GM21737 (cell line): ENCODE measurements around the gene PRCD.

Source experiments
- ATAC-seq: cut with Tn5 transposase; IDR thresholded peaks from one replicate; pipeline ENCODE4 v1.9.1; 2021; ENCODE audit warnings: mild to moderate bottlenecking, moderate library complexity; ENCODE audit not compliant: unreplicated experiment

The PRCD gene, protein sequence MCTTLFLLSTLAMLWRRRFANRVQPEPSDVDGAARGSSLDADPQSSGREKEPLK

DNA sequence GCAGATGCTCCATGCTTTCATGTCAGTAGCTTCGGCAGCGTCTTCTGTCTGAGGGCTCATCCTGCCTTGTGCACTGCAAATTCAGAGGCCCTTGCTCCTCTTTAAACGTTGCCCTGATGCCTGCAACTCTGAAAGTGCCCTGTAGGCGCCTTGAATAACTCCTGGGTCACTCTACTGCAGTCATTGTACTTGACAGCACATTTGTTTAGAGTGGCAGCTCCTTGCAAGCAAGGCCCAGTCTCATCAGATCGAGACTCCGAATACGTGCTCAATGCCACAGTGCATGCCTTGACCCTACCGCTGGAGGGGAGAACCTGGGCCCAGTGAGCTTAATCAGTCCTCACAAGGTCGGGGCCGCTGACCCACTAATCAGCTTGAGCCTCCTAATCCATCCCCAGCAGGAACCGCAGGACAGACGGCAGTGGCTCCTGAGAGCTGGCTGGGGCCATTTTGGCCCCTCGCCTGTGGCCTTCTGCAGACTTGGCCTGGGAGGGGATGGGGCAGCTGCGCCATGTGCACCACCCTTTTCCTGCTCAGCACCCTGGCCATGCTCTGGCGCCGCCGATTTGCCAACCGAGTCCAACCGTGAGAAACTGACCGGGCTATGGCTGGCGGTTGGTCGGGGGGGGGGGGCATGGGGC is at the start of gene PRCD:
Gene PRCD, plus strand, starts transcription at position 414 of the 641 bp plus-strand sequence. Its CDS starts 98 bp downstream, at position 512.
- no peak for ATAC-seq

DNA sequence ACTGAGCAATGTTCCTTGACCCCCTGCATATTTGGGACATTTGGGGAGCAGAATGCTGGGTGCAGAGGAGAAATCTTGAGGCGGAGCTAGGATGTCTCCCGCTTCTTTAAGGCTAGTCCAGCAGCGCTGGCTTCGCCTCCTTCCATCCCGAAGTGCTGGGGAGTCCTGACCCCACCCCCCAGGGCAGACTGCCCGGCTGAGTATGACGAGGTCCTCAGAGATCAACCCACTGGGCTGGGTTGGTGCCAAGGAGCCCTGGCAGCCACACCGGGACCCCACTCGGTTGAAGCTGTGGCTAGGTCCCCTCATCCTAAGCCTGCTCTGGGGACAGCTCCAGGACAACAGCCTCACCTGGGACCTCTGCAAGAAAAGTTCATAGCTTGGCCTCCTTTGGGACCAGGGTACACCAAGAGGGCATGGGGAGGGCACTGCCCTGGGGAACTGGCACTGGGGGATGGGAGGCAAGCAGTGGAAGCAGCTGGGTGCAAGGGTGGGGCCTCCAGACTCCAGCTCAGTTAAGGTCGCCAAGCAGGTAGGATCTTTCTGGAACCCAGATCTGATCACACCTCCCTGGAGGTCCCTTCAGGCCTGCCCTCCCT is 49.6 kb upstream of the PRCD start:
- no peak for ATAC-seq

DNA sequence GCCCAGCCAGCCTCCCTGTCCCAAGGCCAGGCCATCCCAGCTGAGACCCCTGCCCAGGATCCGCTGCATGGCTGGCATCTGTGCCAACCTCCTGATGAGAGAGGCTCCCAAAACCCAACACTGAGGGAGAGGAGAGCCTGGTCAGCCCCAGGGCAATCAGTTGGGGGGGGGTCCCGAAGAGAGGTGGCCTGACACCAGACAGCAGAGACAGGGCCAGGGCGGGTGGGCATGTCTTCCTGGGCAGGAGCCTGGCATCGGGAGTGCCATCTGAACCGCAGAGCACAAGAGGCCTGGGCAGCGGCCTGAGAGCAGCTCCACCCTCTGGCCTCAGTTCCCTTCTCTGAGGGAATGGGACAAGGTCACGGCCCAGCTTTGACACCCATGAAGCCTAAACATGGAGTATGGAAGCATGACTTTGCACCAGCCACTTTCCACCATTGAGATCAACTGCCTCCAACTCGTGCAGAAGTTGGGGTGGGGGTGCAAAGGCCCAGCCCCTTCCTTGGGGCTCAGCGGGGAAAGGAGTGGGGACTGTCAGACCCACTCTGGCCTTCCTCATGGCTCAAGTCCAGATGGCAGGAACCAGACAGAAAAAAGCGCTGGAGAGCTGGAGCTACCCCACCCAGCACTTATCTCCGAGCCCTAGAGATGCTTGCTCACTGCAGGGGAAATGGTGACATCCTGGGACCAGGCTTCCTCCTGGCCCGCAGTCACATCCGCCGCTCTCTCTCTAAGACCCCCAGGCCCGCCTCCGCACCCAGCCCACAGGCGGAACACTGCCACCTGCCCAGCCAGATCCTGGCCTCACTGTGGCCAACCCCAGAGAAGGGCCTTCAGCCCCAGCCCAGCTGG is 48.3 kb upstream of the PRCD start:
- peak; percentile 4 for ATAC-seq

DNA sequence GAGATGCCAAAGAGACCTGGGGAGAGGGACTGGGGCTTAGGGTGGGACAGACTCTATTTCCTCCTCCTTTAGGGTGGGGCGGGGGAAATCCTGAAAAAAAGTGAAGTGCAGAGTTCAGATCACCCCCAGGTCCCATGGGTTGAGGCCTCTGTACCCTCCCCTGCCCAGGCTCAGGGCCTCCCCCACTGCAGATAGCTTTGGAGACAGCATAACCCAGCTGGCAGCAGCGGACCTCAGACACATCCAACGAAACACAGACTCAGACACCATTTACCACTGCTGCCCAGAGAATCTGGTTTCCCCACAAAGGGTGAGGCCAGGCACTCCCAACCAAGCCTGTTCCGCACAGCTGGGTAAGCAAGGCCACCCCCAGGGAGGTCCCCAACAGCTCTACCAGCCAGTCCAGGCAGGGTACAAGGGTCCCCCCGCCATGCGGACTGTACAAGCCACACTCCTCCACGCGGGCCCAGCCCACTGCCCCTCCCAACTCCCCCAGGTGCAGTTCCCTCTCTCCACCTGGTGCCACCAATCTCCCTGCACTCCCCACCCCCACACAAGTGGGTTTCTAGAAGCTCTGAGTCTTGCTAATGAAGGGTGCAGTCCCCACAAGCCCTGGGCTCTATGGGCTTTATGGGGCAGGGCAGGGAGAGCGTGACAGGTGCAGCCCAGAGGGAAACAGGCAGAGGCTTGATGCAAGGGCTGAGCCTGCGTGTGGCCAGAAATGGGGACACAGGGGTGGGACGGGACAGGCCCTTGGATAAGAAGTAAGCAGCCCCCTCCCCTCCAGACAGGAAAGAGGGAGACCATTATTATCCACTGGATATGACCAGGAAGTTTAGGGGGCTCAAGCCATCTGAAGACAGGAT is 47.5 kb upstream of the PRCD start:
- ATAC-seq, result peak; percentile 34

DNA sequence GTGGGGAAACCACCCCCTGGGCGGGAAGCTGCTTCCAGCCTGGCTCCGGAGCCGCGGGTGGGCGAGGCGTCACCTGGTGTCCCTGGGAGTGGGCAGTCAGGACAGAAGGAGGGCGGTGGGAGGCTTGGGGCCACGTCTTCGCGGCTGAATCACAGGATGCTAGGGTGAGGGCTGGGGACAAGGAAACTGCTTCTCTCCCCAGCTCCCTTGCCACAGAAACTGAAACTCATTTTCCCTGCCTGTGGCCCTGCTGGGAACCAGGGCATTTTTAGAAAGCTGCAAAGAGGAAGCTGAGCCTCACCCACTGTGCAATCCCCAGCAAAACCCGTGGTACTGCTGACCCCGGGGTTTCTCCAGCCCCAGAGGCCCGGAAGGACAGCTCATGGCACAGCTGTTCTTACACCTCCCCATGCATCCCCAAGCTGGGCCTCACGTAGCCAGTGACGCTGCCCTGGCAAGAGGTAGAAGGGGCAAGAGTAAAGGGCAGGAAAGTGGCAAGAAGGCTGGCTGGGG is 46.8 kb upstream of the PRCD start:
- ATAC-seq, result peak; percentile 36

DNA sequence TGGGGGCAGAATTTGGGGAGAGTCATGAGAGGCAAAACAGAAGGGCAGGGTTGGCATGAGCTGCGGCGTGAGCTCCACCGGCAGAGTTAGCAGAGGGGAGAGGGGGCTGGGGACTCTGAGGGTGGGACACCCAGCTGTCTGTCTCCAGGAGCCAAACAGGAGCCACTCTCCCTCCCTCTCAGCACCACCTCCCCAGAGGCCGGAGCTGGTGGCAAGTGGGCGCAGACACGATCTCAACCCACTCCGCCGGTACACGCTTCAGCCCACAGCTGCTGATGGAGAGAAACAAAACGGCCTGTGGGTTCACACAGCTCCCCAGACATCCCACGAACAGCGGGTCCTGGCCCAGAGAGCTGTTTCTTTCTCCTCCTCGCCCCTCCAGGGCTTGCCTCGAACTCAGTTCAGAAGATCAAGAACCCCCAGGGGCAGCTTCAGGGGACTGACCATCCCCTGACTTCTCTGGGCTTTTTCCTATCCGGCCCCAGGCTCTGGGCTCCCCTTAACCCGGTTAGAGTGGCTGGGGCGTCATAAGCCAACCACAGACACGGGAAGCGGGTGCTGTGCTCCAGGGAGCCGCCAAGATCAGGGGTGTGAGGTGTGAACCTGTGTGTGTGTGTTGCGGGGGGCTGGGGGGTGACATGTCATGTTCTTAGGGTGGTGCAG is 46.2 kb upstream of the PRCD start:
- no peak for ATAC-seq

DNA sequence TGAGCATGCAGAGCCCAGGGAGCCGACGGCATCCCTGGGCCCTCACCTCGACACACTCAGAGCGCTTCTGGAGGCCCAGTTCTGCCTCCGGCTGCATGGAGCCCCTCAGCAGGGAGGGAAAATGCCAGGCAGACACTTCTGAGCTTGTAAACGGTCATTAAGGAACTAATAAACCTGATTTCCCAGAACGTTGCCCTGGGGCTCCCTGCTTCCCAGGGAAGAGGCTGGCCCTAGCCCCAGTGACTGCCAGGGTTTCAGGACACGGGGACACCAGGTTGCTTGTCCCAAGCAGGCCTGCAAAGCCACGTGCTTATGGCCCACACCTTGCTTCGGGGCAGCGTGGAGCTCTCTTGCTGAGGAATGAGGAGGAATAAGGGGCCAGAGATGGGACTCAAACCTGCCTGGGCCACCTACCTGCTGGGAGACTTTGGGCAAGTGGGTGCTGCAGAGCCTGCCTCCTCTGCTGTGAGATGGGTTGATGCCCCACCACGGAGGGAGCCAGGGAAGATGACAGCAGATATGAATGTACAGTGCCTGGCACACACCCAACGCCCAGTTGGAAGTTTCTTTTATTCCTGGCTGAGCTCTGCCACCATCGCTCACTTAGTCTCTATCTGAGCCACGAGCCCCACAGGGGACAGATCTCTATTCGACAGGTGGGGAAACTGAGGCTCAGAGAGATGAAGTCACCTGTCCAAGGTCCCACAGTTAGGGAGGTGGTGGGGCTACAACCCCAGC is 44.0 kb upstream of the PRCD start:
- ATAC-seq, result no peak

DNA sequence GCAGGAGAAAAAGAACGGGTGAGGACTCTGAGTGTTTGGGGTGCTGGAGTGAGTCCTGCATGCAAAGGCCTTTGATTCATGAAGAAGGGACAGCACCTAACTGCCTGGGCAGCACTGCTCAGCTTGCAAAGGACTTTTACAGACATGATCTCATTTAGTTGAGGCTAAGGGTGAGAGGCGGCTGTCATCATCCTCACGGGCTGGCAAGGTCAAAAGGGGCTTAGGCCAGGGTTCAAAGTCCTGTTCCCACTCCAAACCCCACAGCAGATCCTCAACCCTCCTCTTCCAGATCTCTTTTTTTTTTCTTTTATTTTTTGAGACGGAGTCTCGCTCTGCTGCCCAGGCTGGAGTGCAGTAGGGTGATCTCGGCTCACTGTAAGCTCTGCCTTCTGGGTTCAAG is 43.4 kb upstream of the PRCD start:
- ATAC-seq, result no peak

DNA sequence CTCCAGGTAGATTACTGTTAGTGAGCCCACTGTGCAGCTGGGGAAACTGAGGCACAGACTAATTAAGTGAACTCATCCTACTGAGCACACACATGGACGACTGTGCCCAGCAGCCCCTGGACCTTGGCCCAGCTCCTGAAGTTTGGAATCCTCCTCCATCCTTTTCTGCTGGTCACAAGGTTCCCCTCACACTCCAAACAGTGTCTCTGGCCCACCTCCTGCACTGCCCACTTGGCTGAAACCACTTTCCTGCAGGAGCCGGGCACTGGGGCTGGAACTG is 42.2 kb upstream of the PRCD start:
- ATAC-seq, result no peak

DNA sequence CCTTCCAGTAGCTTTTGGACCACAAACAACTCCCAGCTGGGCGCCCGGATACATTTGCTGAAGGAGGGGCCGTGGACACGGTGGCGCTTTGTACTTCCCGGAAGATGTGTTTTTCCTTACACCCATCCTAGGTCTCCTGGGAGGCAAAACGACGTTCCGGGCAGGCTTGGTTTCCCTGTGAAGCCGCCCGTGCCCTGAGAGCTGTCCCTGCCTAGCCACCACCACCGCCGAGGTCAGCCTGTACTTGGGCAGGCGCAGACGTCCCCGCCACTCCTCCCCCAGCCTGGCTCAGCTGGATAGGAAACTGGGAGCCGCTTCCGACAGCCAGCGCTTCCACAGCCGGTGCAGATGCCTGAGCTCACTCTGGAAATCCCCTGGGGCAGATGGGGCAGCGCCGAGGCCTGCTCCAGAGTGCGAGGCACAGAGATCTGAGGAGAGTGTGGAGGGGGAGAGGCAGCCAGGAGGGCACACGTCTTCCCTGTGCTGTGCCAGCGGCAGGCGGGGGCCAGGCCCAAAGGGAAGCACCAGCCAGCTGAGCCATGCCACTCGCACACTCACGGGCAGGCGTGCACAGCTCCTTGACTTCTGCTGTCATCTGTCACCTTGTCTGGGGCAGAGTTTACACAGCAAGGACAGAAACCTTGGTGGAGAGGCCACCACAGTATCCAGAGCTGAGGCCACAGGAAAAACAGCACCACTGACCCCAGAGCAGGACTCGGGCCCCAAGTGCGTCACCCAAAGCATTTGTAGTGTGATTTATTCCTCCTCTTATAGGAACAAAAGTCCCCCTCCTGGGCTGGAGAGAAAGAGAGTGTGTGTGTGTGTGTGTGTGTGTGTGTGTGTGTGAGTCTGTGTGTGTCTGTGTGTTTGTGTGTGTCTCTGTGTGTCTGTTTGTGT is 41.6 kb upstream of the PRCD start:
- ATAC-seq, result no peak

DNA sequence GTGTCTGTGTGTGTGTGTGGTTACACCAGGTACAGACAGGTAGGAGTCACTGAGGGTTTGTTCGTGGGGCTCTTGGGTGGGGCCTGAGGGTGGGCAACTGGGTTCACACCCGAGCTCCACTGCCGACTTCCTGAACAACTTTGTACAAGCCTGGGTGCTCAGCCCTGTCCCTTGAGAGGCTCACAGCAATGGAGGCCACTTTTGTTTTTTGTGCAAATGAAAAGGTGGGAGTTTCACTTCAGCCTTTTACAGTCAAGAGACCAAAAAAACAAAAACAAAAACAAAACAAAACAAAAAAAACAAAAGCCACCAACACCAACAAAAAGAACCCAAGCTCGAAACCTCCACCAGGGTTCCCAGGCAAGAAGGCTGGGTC is 41.0 kb upstream of the PRCD start:
- no peak for ATAC-seq

DNA sequence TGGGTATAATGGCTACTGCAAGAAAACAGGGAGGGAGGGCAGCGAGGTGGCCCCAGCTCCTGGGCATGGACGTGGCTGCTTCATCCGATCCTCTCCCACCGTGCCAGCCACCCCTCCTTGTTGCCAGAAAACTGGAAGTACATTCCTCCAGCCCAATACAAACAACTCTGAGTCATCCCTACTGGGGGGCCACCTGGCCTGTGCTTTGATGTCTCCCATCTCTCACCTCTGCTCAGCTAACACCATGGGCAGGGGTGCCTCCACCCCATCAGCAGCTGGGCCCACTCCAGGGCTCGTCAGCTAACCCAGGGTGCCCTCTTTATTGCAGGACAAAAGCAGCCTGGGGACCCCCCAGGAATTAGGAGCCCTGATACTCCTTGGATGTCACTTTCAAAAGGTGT is 40.6 kb upstream of the PRCD start:
- ATAC-seq, result no peak

DNA sequence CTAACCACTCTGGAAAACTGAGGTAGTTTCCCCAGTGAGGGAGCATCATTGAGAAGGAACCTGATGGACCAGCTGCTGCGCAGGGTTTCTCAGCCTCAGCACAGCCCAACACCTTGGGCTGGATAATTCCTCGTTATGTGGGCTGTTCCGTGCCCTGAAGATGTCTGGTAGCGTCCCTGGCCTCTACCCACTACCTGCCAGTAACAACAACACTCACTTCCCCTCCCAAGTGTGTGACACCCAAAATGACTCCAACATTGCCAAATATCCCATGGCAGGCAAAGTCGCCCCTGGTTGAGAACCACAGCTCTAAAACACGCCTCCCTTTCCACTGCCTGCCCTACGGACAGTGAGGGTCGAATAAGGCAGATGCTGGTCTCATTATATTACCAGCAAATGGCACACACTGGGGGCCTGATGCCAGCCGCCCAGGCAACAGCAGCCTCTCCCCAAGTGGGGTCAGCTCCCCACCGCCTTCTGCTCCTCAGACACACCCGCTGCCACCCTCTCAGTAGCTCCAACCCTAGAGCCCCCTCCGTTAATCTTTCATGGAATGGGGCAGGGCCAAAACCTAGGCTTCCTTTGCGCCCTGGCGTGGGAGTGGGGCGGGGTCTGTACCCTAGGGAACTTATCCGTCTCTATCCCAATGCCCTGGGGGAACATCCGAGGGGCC is 39.6 kb upstream of the PRCD start:
- ATAC-seq, result no peak

DNA sequence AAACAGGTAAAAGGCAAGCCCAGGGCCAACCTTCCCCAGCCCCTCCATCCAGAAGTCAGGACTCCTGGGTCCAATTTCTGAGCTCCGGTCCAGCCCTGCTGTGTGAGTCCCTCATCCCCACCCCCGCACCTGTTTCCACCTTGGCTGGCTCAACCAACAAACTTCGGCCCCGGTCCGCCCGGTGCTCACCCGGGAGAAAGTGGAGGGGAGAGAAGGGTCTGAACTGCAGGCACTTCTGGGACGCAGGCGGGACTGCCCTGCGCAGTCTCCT is 39.2 kb upstream of the PRCD start:
- ATAC-seq, result peak; percentile 1

DNA sequence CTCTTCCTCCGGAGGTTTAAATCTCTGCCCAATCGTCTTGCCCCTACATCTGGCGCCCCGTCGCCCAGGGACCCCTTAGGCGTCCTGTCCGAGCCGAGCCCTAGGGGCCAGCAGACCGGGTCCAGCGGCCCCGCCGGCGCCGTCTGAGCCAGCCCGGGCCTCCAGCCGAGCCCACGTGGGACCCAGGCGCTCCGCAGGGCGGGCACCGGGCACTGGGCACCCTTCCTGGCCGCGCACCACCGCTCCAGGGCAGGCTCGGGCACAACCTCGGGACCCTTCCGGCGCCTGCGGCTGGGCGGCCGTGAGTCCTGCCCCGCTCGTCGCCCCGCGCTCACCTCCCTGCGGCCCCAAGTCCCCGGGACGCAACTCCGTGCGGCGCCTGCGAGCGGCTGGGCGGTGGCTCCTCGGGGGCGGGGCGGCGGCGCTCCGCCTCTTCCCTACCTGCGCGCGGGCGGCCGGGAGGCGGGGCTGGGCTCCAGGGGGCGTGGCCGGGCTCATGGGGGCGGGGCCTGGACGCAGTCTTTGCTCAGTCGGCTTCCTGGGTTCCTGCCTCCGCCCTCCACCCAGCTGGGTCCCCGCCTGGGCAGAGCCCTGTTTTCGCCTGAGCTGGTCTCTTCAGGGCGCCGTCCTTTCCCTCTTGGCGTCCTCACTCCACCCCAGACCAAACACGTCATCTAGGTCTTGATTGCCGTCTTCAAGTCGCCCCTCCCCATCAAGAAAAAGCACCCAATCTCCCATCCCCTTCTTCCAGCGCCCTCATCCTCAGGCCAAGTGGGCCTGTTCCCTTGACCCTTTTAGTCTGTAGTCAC is 38.6 kb upstream of the PRCD start, which contains the start of gene RHBDF2:
Gene RHBDF2, minus strand, starts transcription at position 406 of the 809 bp plus-strand sequence. CDS start 19,899 bp downstream, outside the sequence.
- ATAC-seq, result peak; percentile 58

DNA sequence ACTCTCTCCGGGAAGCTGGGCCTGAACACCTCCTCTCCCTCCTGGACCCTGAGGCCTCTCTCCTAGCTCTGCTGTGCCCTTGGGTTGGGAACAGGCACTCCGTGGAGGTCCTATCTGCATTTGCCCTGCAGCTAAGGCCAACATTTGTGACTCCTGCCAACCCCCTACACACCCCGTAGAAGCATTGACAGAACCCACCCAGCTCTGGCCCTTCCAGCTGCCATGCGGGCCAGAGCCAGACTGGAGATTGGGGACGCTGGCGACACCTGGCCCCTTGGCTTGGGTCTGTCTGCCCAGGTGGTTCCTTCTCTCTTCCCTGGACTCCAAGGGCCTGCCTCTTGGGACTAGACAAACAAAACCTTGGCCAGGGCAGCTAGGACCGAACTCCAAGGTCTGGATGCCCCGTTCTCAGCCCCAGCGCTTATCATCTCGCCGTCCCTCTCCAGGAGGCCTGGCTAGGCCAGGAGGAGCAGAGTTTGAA is 38.0 kb upstream of the PRCD start:
- ATAC-seq, result no peak
